ACC112 (cell line): ENCODE measurements around the gene CFTR.

Source experiments
- H2AFZ ChIP-seq: fragments of 200-600 bp; sonication (generic); one replicate; pipeline ENCODE4 v1.6.0; 2017; ENCODE audit warnings: antibody characterized with exemption, low read length; ENCODE audit not compliant: unreplicated experiment
- H3K27ac ChIP-seq: fragments of 200-600 bp; sonication (generic); 2 replicates; pipeline ENCODE4 v1.5.1; 2014; ENCODE audit warnings: low read depth, mild to moderate bottlenecking, antibody characterized with exemption, low read length, moderate library complexity
- H3K27me3 ChIP-seq: fragments of 200-600 bp; sonication (generic); 2 replicates; pipeline ENCODE4 v1.6.1; 2014; ENCODE audit warnings: mild to moderate bottlenecking, antibody characterized with exemption, low read length, moderate library complexity, mixed read lengths; ENCODE audit not compliant: insufficient read depth
- H3K36me3 ChIP-seq: fragments of 200-600 bp; sonication (generic); 2 replicates; pipeline ENCODE4 v1.6.1; 2016; ENCODE audit warnings: mild to moderate bottlenecking, antibody characterized with exemption, low read length, moderate library complexity, mixed read lengths; ENCODE audit not compliant: insufficient read depth
- H3K4me1 ChIP-seq: fragments of 200-600 bp; sonication (generic); one replicate; pipeline ENCODE4 v1.6.1; 2016; ENCODE audit warnings: low read length, mixed read lengths; ENCODE audit not compliant: insufficient read depth, unreplicated experiment, control insufficient read depth
- H3K4me3 ChIP-seq: fragments of 200-600 bp; sonication (generic); 2 replicates; pipeline ENCODE4 v1.5.1; 2014; ENCODE audit warnings: mild to moderate bottlenecking, low read depth, low read length
- H3K79me2 ChIP-seq: fragments of 200-600 bp; sonication (generic); one replicate; pipeline ENCODE4 v1.6.0; 2016; ENCODE audit warnings: low read length; ENCODE audit not compliant: control insufficient read depth, unreplicated experiment, insufficient read depth

Gene CFTR

GRCh38 chr7:117606132-117606531 is 126.3 kb downstream of the CFTR start:
- Histone ChIP-seq H3K27ac (no peak overlapping the region), H3K36me3 (no peaks in the 10 kb centered on the region)

GRCh38 chr7:117610396-117610795 is 130.6 kb downstream of the CFTR start:
- no peaks in the 10 kb centered on the region for H3K27me3 ChIP-seq
- H3K27ac ChIP-seq, result no peak overlapping the region

More at GRCh38 chr7:117606132-117606531, 126.3 kb downstream of the CFTR start:
- no peaks in the 10 kb centered on the region for H3K79me2 ChIP-seq
- H3K4me1 ChIP-seq, result no peaks in the 10 kb centered on the region
- H3K27me3 ChIP-seq, result no peaks in the 10 kb centered on the region
- no peak overlapping the region for H3K4me3 ChIP-seq
- H2AFZ ChIP-seq, result no peak overlapping the region

GRCh38 chr7:117612637-117613036 is 132.8 kb downstream of the CFTR start:
- Histone ChIP-seq H3K36me3 (no peaks in the 10 kb centered on the region), H3K27ac (no peak overlapping the region), H3K79me2 (no peaks in the 10 kb centered on the region), H3K4me3 (no peak overlapping the region), H2AFZ (no peak overlapping the region), H3K27me3 (no peaks in the 10 kb centered on the region), H3K4me1 (no peaks in the 10 kb centered on the region)

More at GRCh38 chr7:117610396-117610795, 130.6 kb downstream of the CFTR start:
- H3K79me2 ChIP-seq, result no peaks in the 10 kb centered on the region
- no peak overlapping the region for H3K4me3 ChIP-seq
- H3K36me3 ChIP-seq, result no peaks in the 10 kb centered on the region
- H2AFZ ChIP-seq, result no peak overlapping the region
- no peaks in the 10 kb centered on the region for H3K4me1 ChIP-seq

GRCh38 chr7:117616694-117617093 is 136.9 kb downstream of the CFTR start:
- Histone ChIP-seq H3K27ac (no peak overlapping the region), H2AFZ (no peak overlapping the region)

GRCh38 chr7:117619681-117620080 is 139.9 kb downstream of the CFTR start:
- Histone ChIP-seq H3K36me3 (no peaks in the 10 kb centered on the region), H3K27me3 (no peaks in the 10 kb centered on the region), H3K4me3 (no peak overlapping the region), H3K4me1 (no peaks in the 10 kb centered on the region), H3K79me2 (no peaks in the 10 kb centered on the region), H3K27ac (no peak overlapping the region), H2AFZ (no peak overlapping the region)

More at GRCh38 chr7:117616694-117617093, 136.9 kb downstream of the CFTR start:
- H3K4me1 ChIP-seq, result no peaks in the 10 kb centered on the region
- H3K36me3 ChIP-seq, result no peaks in the 10 kb centered on the region
- no peaks in the 10 kb centered on the region for H3K79me2 ChIP-seq
- no peaks in the 10 kb centered on the region for H3K27me3 ChIP-seq
- H3K4me3 ChIP-seq, result no peak overlapping the region

GRCh38 chr7:117621075-117621618 is 141.3 kb downstream of the CFTR start:
- Histone ChIP-seq H2AFZ (no peak overlapping the region), H3K79me2 (no peaks in the 10 kb centered on the region), H3K36me3 (no peaks in the 10 kb centered on the region), H3K4me1 (no peaks in the 10 kb centered on the region), H3K4me3 (no peak overlapping the region), H3K27me3 (no peaks in the 10 kb centered on the region), H3K27ac (no peak overlapping the region)

- H3K79me2 ChIP-seq, result no peaks in the 10 kb centered on the region
- H3K4me1 ChIP-seq, result no peaks in the 10 kb centered on the region
- no peak overlapping the region for H3K27ac ChIP-seq
- no peak overlapping the region for H3K4me3 ChIP-seq
- no peak overlapping the region for H2AFZ ChIP-seq
- no peaks in the 10 kb centered on the region for H3K36me3 ChIP-seq
- H3K27me3 ChIP-seq, result no peaks in the 10 kb centered on the region
Observed at GRCh38 chr7:117623606-117624005, 143.8 kb downstream of the CFTR start.

- Histone ChIP-seq H2AFZ (no peak overlapping the region), H3K4me3 (no peak overlapping the region), H3K27me3 (no peaks in the 10 kb centered on the region), H3K27ac (no peak overlapping the region), H3K79me2 (no peaks in the 10 kb centered on the region), H3K4me1 (no peaks in the 10 kb centered on the region), H3K36me3 (no peaks in the 10 kb centered on the region)
Observed at GRCh38 chr7:117630501-117630900, 150.7 kb downstream of the CFTR start.

- no peaks in the 10 kb centered on the region for H3K4me1 ChIP-seq
- no peaks in the 10 kb centered on the region for H3K27me3 ChIP-seq
- no peak overlapping the region for H3K4me3 ChIP-seq
- H3K79me2 ChIP-seq, result no peaks in the 10 kb centered on the region
- H2AFZ ChIP-seq, result no peak overlapping the region
- H3K36me3 ChIP-seq, result no peaks in the 10 kb centered on the region
- H3K27ac ChIP-seq, result no peak overlapping the region
Observed at GRCh38 chr7:117630907-117631564, 151.2 kb downstream of the CFTR start.

GRCh38 chr7:117631652-117632051 is 151.8 kb downstream of the CFTR start:
- Histone ChIP-seq H3K4me1 (no peaks in the 10 kb centered on the region), H3K79me2 (no peaks in the 10 kb centered on the region), H3K4me3 (no peak overlapping the region), H3K27me3 (no peaks in the 10 kb centered on the region), H3K36me3 (no peaks in the 10 kb centered on the region), H2AFZ (no peak overlapping the region), H3K27ac (no peak overlapping the region)

GRCh38 chr7:117637937-117638336 is 158.1 kb downstream of the CFTR start:
- Histone ChIP-seq H3K27me3 (no peaks in the 10 kb centered on the region), H3K36me3 (no peaks in the 10 kb centered on the region), H3K79me2 (no peaks in the 10 kb centered on the region), H3K4me1 (no peaks in the 10 kb centered on the region), H2AFZ (no peak overlapping the region), H3K27ac (no peak overlapping the region), H3K4me3 (no peak overlapping the region)
